ENCODE data around the gene LYST.

DNA sequence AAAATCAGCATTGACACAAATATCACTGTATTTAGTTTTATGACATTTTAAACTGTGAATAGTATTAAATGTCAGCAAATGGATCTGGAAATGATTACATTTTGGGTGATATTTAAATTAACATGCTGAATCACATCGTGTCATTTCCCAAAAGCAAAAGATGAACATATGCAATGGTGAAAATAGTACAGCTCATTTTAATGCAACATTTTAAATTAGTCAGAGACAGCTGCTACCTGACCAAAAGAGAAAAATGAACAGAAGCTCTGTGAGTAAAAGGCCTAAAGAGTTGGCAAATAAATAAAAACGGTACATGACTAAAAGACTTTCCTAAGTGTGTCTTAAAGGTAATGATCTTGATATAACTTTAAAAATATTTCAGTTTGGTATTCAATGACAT, 131.1 kb downstream of the LYST start:
- TF ChIP-seq, protein P1, sequence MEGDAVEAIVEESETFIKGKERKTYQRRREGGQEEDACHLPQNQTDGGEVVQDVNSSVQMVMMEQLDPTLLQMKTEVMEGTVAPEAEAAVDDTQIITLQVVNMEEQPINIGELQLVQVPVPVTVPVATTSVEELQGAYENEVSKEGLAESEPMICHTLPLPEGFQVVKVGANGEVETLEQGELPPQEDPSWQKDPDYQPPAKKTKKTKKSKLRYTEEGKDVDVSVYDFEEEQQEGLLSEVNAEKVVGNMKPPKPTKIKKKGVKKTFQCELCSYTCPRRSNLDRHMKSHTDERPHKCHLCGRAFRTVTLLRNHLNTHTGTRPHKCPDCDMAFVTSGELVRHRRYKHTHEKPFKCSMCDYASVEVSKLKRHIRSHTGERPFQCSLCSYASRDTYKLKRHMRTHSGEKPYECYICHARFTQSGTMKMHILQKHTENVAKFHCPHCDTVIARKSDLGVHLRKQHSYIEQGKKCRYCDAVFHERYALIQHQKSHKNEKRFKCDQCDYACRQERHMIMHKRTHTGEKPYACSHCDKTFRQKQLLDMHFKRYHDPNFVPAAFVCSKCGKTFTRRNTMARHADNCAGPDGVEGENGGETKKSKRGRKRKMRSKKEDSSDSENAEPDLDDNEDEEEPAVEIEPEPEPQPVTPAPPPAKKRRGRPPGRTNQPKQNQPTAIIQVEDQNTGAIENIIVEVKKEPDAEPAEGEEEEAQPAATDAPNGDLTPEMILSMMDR (IDR thresholded peaks at IDR 0.05), result no peak
- no peak for TF ChIP-seq POLR2AphosphoS5 (IDR thresholded peaks at IDR 0.05)

Measured in stomach (tissue), 4 donors.